Bone marrow (tissue), 2 donors: ENCODE results near the gene MC4R.
"Not testable (repeated sequence)": the region's sequence is repeated elsewhere in the genome, so short reads cannot be mapped to it uniquely, and the experiment has no call there.

Experiments used
- DNase-seq, 2 donors: peaks; one replicate each; lab custom pipeline; 2025; lab: John Stamatoyannopoulos, UW

The MC4R gene

DNA sequence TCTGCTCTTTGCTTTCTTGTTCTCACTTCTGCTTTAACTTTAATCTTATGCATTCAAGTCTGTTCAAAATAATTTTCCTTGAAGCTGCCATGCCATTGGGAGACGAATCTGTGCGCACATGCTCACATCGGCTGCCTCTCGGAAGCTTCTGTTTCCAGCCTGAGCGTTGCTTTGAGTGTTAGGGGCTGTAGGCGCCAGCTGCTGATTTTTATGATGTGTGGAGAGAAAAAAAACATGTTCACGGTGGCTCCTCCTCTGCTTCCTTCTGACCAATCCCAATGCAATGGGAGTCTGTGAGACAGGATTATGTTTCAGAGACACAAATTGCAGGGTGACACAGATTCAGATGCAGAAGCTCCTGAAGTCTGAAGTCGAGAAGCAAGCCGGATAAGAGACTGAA, at the start of gene MC4R:
TSS of gene MC4R (minus strand) at position 180 of the 400 bp plus-strand sequence. CDS start 426 bp downstream, outside the sequence.
- no peak for DNase-seq

DNA sequence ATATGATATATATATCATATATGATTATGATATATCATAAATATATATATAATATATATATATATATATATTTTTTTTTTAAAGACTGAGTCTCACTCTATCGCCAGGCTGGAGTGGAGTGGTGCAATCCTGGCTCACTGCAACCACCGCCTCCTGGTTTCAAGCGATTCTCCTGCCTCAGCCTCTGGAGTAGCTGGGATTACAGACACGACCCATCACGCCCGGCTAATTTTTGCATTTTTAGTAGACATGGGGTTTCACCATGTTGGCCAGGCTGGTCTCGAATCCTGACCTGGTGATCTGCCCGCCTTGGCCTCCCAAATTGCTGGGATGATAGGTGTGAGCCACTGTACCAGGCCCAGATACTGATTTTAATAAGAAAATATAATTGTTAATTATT, 49.7 kb upstream of the MC4R start:
- DNase-seq, result not testable (repeated sequence)

DNA sequence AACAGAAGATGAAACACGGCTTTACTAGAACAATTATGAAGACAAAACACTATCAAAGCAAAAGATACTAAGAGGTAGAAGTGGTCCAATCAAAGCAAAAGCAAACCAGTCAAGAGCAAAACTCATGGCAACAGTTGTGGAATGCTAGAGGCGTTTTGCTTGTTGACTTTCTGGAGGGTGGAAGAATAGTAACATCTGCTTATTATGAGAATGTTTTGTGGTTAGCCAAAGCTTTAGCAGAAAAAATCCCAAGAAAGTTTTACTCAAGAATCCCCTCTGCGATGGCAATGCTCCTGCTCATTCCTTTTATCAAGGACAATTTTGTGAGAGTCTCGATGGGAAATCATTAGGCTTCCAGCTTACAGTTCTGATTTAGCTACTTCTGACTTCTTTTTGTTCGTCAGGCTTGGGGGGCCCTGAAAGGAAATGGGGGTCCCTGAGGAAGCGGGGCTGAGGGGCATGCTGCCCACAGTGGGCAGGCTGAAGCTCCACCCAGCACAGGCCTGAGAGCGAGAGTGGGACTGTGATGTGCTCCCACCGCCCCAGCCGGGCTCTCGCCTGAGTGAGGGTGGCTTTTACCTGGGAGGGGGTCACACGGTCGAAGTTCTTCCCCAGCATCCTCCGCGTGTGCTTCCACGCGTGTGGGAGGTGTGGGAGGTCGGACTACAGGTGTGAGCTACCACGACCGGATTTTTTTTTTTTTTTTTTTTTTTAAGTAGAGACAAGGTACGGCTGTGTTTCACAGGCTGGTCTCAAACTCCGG, 49.0 kb upstream of the MC4R start:
- no peak for DNase-seq

DNA sequence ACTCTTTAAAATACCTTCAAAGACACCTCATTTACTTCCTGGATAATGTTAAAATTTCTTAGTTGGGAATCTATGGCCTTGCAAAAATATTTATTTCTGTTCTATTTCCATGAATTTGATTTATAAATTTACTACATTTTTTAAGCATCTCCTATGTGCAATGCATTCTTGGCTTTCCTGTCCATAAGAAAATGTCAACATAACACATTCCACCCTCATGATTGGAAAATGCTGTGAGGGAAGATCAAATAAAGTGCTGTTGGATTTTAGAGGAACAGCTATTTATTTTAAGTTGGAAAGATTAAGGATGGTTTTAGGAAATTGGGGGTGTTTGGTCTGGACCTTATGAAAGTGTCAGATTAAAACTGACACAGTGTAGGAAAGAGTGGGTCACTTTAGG, 45.4 kb upstream of the MC4R start:
- DNase-seq, result no peak

DNA sequence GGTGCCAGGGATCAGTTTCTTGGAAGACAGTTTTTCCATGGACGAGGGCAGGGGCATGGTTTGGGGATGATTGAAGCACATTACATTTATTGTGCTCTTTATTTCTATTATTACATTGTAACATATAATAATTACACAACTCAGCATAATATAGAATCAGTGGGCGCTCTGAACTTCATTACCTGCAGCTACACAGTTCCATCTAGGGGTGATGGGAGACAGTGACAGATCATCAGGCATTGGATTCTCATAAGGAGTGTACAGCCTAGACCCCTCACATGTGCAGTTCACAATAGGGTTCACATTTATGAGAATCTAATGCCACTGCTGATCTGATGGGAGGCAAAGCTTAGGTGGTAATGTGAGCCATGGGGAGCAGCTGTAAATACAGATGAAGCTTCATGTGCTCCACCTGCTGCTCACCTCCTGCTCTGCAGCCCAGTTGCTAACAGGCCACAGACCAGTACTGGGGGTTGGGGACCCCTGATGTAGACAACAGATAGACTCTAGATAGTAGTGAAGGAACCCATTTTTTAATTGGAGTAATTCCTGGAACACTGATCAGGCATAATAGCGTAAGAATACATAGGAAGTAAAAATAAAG, 41.5 kb upstream of the MC4R start:
- DNase-seq, result no peak

DNA sequence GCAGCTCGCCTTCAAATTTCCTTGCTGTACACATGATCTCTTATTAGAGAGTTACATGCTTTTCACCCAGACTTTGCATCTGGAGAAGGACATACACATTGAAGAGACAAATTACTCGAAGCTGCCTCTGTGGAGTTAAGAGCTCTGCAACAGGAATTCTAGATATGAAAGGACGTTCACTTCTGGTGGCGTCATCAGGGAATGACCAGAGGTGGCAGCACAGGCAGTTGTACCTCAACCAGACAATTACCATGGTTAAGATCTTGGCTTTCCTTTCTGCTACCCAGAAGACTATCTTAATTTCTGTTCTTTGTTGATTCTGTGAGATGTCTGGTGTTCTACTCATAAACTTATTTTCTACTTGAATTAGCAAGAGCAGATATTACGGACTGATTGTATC, 39.1 kb upstream of the MC4R start:
- no peak for DNase-seq

DNA sequence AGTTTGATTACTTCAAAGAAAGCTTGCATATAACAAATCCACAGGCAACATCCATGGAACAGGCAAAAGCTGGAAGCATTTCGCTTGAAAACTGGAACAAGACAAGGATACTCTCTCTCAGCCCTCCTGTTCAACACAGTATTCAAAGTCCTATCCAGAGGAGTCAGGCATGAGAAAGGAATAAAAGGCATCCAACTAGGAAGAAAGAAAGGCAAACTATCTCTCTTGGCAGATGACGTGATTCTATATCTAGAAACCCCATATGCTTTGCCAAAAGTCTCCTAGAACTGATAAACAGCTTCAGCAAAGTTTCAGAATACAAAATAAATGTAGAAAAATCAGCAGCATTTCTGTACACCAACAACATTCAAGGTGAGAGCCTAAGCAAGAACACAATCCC, 34.1 kb upstream of the MC4R start:
- DNase-seq, result no peak

DNA sequence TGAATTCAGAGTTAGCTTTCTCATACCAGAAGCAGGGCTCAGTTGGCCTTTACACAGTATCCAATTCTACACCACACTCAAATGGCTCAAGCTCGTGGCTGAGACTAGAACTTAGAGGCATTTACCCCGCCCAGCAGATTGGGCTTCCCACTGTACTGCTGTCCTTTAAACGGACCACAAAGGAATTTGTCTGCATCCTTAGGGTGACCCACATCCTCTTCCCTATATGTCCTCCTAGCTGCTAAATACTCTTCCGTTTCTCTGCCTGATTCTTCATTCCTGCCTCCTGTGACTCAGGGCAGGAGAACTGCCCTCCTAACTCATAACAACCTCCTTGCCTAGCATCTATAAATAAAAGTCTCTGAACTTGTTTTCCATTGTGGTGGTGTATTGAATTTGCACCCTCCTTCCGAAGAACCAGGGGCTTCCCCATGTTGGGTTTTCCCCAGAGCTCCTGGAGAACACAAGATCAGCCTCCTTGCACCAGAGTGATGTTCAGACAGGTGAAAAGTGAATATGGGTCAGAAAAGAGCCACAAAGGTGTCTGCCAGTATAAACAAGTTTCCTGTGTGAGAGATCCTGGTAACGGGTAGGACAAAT, 32.0 kb upstream of the MC4R start:
- DNase-seq, result no peak

DNA sequence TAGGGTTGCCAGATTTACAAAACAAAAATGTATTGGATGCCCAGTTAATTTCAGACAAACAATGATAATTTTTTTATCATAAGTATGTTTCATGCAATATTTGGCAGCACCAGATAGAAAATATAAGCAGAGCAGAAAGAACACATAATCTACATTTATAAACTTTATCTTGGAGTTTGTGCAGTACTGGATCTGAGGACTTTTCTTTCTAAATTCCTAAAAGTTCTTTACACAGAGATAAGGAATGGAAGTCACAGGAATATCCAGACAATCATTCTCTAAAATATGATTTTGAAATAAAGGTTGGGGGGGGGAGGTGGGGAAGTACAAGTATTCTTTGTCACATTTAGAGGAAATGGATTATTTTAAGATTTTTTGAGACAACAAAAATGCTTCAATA, 28.8 kb upstream of the MC4R start:
- no peak for DNase-seq

DNA sequence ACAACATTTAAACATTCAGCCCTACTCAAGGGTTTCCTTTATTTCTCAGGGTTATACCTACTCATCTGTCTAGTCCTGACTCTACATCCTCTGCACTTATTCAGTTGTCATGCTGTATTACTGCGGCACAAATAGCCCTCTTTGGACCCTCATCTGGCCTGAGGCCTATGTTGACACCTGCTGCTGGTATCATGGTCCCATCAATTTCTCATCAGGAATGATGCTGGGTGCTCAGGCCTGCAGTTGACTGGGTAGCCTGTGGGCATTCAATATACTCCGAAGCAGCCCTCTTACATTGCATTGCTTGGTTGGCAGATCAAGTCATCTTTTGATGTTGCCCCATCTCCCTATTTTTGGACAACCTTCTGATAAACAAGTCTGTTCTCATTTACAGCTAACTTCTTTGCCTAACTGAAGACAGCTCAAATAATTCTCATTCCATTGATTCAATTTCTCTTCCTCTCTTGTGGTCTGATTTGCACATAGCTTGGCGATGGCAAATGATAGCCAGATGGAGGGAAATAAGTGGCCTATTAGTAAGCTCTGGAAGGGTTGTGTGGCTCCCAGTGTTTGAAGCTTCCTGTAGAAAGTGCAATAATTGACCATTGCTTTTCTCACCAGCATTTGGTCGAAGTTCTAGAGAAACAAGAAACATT, 19.1 kb upstream of the MC4R start:
- no peak for DNase-seq

DNA sequence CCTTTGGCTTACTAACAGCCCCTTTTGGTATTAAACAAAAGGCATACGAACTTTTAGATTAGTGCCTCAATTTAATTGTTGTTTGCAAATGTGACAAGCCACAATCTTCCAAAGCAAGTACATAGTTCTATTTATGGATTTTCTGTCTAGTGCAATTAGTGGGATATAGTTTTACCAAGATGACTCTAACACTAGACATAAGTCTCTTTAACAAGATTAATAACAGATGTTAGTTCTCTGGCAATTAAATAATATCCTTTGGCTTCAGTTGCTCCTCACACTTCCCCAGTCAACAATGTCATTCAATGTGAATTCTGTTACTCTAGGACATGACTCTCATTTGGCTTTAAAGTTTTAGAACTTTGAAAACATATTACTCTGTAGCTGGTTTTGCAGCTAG, 16.7 kb upstream of the MC4R start:
- DNase-seq, result no peak

DNA sequence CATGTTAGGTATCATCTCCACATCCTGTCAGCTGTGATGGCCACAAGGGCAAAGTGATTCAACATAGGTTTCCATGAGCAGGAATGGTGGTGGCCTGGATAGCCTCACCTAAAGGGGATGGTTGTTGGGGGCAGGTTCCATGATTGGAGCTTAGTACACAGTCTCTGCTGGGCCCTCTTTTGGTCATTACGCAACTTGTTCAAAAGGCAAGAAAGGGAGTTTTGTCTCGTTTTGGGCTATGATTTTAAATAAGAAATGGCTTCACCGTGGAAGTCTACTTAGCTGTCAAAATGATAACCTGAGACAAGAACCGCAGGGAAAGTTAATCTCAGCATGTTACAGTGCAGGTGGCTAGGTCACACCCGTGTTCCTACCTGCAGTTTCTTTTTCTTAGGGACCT, 13.1 kb upstream of the MC4R start:
- no peak for DNase-seq

DNA sequence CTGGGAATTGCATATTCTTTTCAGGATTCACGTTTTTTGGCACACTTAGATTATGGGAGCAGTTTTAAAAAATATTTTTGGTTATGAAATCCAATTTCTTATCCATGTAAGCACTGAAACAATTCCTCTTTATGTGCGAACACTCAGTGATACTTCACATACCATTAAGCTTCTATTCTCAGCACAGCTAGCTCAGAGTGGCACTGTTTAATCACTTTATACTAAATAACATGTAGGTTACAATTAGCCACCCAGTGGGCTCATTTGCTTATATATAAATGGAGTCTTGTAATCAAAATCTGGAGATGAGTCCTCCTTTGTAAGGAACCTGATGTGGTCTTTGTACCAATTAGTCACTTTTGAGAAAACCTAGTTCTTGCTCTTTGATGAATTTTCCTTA, 11.3 kb upstream of the MC4R start:
- no peak for DNase-seq

DNA sequence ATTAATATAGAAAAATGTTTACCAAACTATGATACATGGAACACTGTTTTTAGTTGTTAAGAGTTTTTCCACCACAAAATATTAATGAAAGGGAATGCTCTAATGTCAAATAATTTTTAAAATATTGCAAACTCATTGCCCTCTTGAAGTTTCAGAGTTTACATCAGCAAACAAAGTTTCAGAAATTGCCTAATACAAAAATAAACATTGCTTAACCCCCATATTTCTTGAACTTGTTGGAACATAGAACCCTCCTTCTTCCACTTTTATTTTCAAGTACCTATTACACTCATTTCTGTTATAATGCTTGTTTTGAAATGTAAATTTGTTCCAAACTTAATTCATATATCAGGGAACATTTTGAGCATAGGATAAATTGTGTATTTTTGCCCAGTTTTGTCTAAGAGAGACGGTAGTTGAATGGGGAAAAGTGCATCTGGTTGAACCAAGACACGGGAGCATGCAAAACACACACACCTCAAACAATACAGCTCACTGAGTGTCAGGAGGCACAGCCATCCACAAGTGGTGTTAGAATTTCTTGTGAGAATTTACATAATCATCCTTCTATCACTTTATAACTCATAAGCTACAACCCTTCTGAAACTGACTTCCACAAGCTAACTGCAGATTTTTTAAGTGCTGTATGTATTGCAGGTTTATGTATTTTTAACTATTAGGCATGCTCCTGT, 5.3 kb upstream of the MC4R start:
- DNase-seq, result no peak

DNA sequence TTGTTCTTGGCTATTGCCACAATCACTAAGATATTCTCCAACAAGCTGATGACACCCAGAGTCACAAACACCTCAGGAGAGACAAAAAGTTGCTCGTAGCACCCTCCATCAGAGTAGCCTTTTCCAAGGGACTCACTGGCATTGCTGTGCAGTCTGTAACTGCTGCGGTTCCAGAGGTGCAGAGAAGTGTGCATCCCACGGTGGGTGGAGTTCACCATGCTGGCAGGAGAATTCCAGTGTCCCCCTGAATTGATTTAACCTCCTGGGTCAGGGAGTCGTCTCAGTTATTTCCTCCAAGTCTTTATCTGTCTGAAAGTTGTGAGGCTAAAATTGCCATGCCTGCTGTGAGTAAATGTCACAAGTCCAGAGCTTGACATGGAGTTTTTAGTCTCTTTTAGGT, 443 bp downstream of the MC4R start:
- DNase-seq, result no peak

DNA sequence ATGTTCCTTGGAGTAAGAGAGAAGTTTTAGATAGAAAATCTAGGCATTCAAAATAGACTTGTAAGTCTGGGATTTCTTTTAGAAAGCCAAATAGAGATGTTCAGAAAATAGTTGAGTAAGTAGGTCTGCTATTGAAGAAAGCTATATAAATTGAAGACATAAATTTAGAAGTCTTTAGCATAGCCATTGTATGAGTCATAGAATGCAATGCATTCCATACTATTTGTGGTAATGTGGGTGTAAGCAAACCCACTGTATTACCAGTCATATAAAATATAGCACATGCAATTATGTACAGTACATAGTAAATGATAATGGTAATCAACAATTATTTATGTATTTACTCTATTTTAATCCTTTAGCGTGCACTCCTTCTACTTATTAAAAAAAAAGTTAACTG, 14.1 kb downstream of the MC4R start:
- DNase-seq, result no peak

DNA sequence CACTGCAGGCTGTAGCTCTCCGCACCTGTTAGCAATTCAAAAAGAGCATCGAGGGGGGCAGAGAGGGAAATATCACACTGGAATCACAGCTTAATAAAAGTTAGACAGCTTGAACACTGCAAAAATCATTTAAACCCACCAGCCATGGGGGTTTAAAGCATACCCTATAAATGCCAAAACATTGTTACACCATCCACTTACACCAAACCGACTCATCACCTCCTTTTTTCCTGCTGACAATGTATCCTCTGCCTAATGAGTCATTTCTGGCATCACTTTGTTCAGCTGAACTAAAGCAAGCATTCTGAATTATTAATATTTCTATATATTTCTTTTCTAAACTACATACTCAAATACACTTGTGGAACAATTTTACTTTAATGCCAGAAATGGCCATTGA, 21.6 kb downstream of the MC4R start:
- no peak for DNase-seq

DNA sequence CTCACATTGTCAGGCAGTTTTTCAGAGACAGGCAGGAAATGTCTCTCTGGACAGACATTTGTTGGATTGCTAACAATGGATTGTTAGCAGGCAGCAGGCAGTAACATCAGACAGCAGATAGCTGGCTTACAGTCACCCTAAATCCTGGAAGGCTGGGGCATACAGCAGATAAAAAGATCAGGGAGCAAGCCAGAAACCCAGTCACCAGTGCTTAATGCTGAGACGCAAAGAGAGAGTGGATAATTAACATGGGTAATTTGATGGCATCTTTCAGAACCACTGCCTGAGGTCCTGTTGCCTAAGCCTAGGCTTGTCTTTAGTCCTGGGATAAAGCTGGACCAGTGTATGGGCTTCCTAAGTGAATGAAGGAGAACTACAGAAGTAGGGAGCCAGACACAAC, 22.4 kb downstream of the MC4R start:
- DNase-seq, result no peak

DNA sequence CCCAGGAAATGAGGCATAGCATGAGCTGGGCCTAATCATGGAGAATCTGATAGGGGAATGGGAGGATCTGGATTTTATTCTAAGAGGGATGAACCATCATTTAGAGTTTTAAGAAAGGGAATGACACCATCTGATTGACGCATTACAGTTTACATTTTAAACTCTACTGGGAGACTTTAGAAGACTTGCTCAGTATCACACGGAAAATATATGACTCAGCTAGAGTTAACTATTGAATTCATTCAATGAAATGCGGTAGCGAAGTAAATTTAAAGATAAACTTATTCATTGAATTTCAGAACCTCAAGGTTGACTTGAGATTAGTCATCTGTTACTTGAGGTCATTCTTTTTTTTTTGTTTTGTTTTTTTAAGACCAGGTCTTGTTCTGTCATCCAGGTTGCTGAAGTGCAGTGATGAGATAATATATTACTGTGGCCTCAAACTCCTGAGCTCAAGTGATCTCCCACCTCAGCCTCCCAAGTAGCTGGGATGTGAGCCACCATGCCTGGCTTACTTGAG, 25.0 kb downstream of the MC4R start:
- DNase-seq, result no peak

DNA sequence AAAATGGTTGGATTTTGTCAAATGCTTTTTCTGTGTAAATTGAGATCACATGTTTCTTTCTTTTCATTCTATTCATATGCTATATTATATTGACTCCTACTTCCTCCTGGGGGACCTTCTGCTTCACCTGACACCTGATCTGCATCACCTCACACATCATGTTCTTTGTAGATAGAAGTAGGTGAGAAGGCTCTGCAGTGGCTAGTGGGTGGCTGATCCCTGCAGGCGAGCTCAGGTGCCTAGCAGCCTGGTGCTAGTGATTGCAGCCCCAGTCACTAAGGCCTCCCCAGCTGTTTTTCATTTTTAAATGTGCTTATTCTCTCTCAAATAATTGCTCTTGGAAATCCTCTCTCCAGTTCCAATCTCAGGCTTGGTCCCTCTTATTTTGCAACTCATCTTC, 33.6 kb downstream of the MC4R start:
- no peak for DNase-seq

DNA sequence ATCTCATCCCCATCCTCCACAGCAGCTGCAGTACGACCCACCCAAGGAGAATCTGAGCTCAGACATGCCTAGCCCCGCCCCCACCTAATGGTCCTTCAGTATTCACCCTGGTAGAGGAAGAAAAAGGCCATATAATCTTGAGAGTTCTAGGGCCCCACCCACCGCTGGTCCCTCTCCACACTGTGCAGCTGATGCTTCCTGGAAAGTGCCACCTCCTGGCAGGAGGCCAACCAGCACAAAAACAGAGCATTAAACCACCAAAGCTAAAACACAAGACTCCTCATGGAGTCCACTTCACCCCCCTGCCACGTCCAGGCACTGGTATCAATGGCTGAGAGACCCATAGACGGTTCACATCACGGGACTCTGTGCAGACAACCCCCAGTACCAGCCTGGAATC, 40.7 kb downstream of the MC4R start:
- DNase-seq, result no peak

DNA sequence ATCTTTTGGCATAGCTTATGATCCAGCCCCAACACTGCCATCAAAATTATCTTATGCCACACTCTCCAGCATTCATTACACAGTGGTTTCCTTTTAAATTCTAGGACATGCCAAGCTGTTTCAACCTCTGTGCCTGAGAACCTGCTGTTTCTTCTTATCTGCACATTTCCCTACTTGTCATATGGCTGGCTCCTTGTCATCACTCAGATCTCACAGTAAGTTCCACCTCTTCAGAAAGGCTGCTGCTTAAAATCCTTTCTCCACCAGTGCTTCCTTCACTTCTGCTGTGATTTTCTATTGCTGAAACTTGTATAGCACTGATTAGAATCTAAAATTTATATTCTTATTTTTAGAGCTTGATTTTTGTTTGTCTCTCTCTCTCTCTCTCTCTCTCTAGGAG, 43.4 kb downstream of the MC4R start:
- DNase-seq, result no peak
